PFSK-1 (cell line): ENCODE results near the gene ABCC6.

Experiments
- FOXP2 ChIP-seq: optimal IDR thresholded peaks from 2 replicates; pipeline ENCODE3; 2011; ENCODE audit warnings: borderline replicate concordance, control low read depth, inconsistent platforms; ENCODE audit not compliant: insufficient read depth; ENCODE audit errors: extremely low read length, extremely low read depth
- POLR2AphosphoS5 ChIP-seq: IDR thresholded peaks from 2 replicates; pipeline ENCODE4 v1.6.1; 2012; ENCODE audit warnings: low read depth, mild to moderate bottlenecking, control low read depth, low read length, moderate library complexity
- SIN3A ChIP-seq: IDR thresholded peaks from 2 replicates; pipeline ENCODE4 v1.6.1; 2012; ENCODE audit warnings: mild to moderate bottlenecking, low read length, moderate library complexity, borderline replicate concordance; ENCODE audit not compliant: insufficient read depth
- TAF1 ChIP-seq: IDR thresholded peaks from 2 replicates; pipeline ENCODE4 v1.6.1; 2012; ENCODE audit warnings: low read length, control low read depth, borderline replicate concordance; ENCODE audit not compliant: insufficient read depth
- TF ChIP-seq, protein P1 (sequence below), 2 experiments: IDR thresholded peaks; 2 replicates each; pipeline versions ENCODE4 v1.6.1 to v1.8.0; 2011 to 2012; ENCODE audit warnings: low read depth in 2 of 2, low read length in 2 of 2, control low read depth in 1 of 2, inconsistent platforms in 1 of 2, mild to moderate bottlenecking in 1 of 2, moderate library complexity in 1 of 2; ENCODE audit not compliant: insufficient read depth in 1 of 2

The ABCC6 gene

DNA sequence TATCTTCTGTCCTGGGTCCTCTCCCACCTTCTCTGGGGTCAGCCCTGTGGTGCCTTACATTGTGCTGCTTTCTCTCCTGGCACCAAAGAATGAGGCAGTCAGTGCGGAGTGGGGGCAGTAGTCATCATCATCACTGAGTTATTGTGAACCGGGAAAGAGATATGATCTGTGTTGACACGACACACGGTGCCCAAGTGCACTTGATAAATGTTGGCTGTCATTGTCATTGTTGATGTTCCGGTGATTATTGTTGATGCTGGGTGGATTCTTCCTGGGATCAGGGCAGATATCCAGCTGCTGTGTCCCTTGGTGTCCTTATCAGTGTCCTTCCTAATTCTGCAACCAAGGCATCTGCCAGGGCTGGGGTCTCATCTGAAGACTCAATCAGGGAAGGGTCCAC is 121.7 kb downstream of the ABCC6 start:
- TF ChIP-seq POLR2AphosphoS5 = no peak
- TF ChIP-seq, protein P1, sequence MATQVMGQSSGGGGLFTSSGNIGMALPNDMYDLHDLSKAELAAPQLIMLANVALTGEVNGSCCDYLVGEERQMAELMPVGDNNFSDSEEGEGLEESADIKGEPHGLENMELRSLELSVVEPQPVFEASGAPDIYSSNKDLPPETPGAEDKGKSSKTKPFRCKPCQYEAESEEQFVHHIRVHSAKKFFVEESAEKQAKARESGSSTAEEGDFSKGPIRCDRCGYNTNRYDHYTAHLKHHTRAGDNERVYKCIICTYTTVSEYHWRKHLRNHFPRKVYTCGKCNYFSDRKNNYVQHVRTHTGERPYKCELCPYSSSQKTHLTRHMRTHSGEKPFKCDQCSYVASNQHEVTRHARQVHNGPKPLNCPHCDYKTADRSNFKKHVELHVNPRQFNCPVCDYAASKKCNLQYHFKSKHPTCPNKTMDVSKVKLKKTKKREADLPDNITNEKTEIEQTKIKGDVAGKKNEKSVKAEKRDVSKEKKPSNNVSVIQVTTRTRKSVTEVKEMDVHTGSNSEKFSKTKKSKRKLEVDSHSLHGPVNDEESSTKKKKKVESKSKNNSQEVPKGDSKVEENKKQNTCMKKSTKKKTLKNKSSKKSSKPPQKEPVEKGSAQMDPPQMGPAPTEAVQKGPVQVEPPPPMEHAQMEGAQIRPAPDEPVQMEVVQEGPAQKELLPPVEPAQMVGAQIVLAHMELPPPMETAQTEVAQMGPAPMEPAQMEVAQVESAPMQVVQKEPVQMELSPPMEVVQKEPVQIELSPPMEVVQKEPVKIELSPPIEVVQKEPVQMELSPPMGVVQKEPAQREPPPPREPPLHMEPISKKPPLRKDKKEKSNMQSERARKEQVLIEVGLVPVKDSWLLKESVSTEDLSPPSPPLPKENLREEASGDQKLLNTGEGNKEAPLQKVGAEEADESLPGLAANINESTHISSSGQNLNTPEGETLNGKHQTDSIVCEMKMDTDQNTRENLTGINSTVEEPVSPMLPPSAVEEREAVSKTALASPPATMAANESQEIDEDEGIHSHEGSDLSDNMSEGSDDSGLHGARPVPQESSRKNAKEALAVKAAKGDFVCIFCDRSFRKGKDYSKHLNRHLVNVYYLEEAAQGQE (IDR thresholded peaks at IDR 0.05; ENCODE audit: insufficient read depth in 1 of 2, low read depth in 2 of 2, low read length in 2 of 2) = no peak
- no peak for TF ChIP-seq FOXP2
- TF ChIP-seq TAF1 = no peak
- no peak for TF ChIP-seq SIN3A

DNA sequence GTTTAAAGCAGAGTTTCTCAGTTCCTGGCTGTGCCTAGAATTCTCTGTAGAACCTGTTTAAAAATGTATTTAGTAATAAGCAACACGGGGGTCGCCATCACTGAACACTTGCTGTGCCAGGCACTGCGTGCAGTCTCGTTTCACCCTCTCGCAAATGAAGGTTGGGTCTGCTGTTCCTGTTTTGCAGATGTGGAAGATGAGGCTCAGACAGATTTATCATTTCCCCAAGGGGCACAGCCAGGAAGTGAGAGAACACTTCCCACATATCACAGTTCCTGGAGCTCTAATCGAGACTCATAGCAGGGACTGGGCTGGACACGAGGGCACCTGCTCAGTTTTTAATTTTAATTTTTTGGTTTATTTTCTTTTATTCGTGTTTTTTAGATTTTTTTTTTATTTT is 122.7 kb downstream of the ABCC6 start:
- no peak for TF ChIP-seq FOXP2
- TF ChIP-seq POLR2AphosphoS5 = no peak
- TF ChIP-seq SIN3A = no peak
- TF ChIP-seq, protein P1 (IDR thresholded peaks at IDR 0.05; ENCODE audit: insufficient read depth in 1 of 2, low read depth in 2 of 2, low read length in 2 of 2) = no peak
- no peak for TF ChIP-seq TAF1

DNA sequence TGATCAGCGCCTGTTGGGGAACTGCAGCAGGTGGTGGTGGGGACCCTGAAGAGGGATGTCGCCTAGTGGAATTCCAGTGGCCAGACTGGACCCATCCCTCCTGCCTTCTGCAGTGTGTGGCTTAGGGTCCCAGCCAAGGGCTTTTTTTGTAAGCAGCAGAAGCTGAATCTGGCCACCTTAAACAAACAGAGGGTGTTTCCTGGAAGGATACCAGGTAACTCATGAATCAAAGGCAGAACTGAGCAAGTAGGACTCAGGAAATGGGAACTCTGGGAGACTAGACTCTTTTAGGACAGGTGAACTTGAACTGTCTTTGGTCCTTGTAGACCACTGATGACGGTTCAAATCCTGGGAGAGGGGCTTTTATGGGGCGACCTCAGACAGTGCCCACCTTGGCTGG is 124.0 kb downstream of the ABCC6 start:
- TF ChIP-seq SIN3A (no peak), TAF1 (no peak), POLR2AphosphoS5 (no peak), FOXP2 (no peak)
- TF ChIP-seq, protein P1 (IDR thresholded peaks at IDR 0.05; ENCODE audit: insufficient read depth in 1 of 2, low read depth in 2 of 2, low read length in 2 of 2) = no peak
